Nucleus accumbens (tissue), 56 donors: ENCODE data around the gene TDRD1.

Experiments used
- DNase-seq, 56 donors: peaks; one replicate each; lab custom pipeline; 2025; lab: John Stamatoyannopoulos, UW

Gene TDRD1

GRCh38 chr10:114260366-114260765 is 81.2 kb downstream of the TDRD1 start:
- DNase-seq = no peak

GRCh38 chr10:114261076-114261475 is 81.9 kb downstream of the TDRD1 start:
- DNase-seq = no peak

- no peak for DNase-seq
Observed at GRCh38 chr10:114262496-114262895, 83.3 kb downstream of the TDRD1 start.

- DNase-seq = no peak
Observed at GRCh38 chr10:114265392-114266053, 86.4 kb downstream of the TDRD1 start.

- no peak for DNase-seq
Observed at GRCh38 chr10:114266521-114266920, 87.4 kb downstream of the TDRD1 start.

GRCh38 chr10:114271075-114271778 is 92.1 kb downstream of the TDRD1 start:
- DNase-seq = no peak

- no peak for DNase-seq
Observed at GRCh38 chr10:114271779-114272167, 92.6 kb downstream of the TDRD1 start.

- no peak for DNase-seq
Observed at GRCh38 chr10:114272696-114273095, 93.5 kb downstream of the TDRD1 start.

GRCh38 chr10:114273910-114274309 is 94.8 kb downstream of the TDRD1 start:
- no peak for DNase-seq

GRCh38 chr10:114274616-114275453 is 95.7 kb downstream of the TDRD1 start:
- DNase-seq = no peak

GRCh38 chr10:114276066-114276465 is 96.9 kb downstream of the TDRD1 start:
- no peak for DNase-seq

GRCh38 chr10:114276671-114277070 is 97.5 kb downstream of the TDRD1 start:
- DNase-seq = no peak

- no peak for DNase-seq
Observed at GRCh38 chr10:114278140-114278883, 99.2 kb downstream of the TDRD1 start.

- DNase-seq = no peak
Observed at GRCh38 chr10:114278884-114279191, 99.7 kb downstream of the TDRD1 start.

GRCh38 chr10:114279289-114279688 is 100.1 kb downstream of the TDRD1 start:
- no peak for DNase-seq

- no peak for DNase-seq
Observed at GRCh38 chr10:114279901-114280644, 100.9 kb downstream of the TDRD1 start.

GRCh38 chr10:114281006-114281405 is 101.9 kb downstream of the TDRD1 start:
- DNase-seq = no peak

- DNase-seq = no peak
Observed at GRCh38 chr10:114281461-114281860, 102.3 kb downstream of the TDRD1 start.
